GM12892 (cell line): Measurements from ENCODE around the gene CNTNAP5.

Experiments
- POLR2A ChIP-seq: IDR thresholded peaks from 2 replicates; pipeline ENCODE4 v1.6.1; 2011; ENCODE audit warnings: low read depth, low read length, control low read depth
- TAF1 ChIP-seq: IDR thresholded peaks from 2 replicates; pipeline ENCODE4 v1.6.1; 2011; ENCODE audit warnings: low read depth, mild to moderate bottlenecking, control low read depth, low read length, borderline replicate concordance

DNA sequence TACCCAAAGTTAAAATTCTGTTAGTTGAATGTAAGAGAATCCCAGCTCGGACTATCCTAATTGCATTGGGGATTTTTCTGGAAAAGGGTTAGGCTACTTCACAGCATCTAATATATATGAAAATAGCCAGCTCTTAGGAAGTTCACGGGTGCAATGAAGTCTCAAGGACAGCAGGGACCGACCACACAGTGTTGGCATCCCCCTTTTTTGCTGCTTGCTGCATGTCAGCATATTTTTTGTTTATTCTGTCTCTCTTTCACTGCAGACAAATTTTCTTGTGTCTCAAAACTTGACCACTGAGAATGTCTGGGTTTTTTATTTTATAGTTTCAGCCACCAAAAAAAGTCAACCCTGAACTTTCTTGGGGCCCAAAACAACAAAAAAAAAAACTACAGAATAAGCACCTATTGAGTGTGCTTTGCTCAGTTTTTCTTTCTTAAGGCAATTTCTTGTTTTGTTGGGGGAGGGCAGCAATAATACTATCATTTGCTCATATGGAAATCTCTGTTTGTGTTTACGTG lies 535.6 kb downstream of the CNTNAP5 start:
- TF ChIP-seq POLR2A (no peak), TAF1 (no peak)
